ENCODE results near the gene LBHD2.

LBHD2 gene

GRCh38 chr14:103121846-103122584 lies 38.0 kb downstream of the LBHD2 start:
- Histone ChIP-seq H3K27me3 (no peaks in the 10 kb centered on the region), H3K4me2 (peak overlapping the region; percentile 89 to 100 (median 98)), H3K9me3 (replicated peaks in 1 of 11) (no peaks in the 10 kb centered on the region), H4K20me1 (peaks cover 14 to 33% (median 31%) of the 10 kb centered on the region in 11 experiments; a peak in 21 of 22 replicates), H3K4me1 (peaks cover 82 to 91% (median 85%) of the 10 kb centered on the region in 10 experiments), H3K4me3 (peak overlapping the region; percentile 71 to 89 (median 79); a peak in 19 of 20 replicates), H3K36me3 (peaks cover 9 to 25% (median 17%) of the 10 kb centered on the region in 11 experiments; a peak in 20 of 22 replicates), H3K27ac (peak overlapping the region; percentile 82 to 98 (median 95); a peak in 21 of 22 replicates), H3K9ac (peak overlapping the region; percentile 92 to 96 (median 95); a peak in 21 of 22 replicates)
- peak in 4 of 11 experiments; percentile 21 to 55 (median 34); a peak in 3 of 22 replicates for TF ChIP-seq Cebpa-rat (IDR thresholded peaks at IDR 0.05)

GRCh38 chr14:103122585-103122946 lies 38.6 kb downstream of the LBHD2 start:
- peaks cover 77 to 89% (median 83%) of the 10 kb centered on the region in 10 experiments for H3K4me1 ChIP-seq
- TF ChIP-seq Cebpa-rat (IDR thresholded peaks at IDR 0.05), result no peak
- H3K9ac ChIP-seq, result peak overlapping the region; percentile 92 to 96 (median 95)
- peak overlapping the region; percentile 71 to 89 (median 79) for H3K4me3 ChIP-seq
- H3K9me3 ChIP-seq (replicated peaks in 1 of 11), result no peaks in the 10 kb centered on the region
- no peaks in the 10 kb centered on the region for H3K27me3 ChIP-seq
- peak overlapping the region; percentile 89 to 100 (median 98) for H3K4me2 ChIP-seq
- peaks cover 9 to 29% (median 20%) of the 10 kb centered on the region in 11 experiments; a peak in 21 of 22 replicates for H3K36me3 ChIP-seq
- H3K27ac ChIP-seq, result peak overlapping the region; percentile 82 to 98 (median 95)
- H4K20me1 ChIP-seq, result peaks cover 14 to 39% (median 36%) of the 10 kb centered on the region in 11 experiments; a peak in 21 of 22 replicates

- Histone ChIP-seq H3K27me3 (no peaks in the 10 kb centered on the region), H3K27ac (peak within 1 kb of the TSS; percentile 88 to 98 (median 95)), H3K9ac (peak within 1 kb of the TSS; percentile 92 to 96 (median 95)), H3K4me2 (peak within 1 kb of the TSS; percentile 89 to 100 (median 98)), H3K4me1 (peaks cover 73 to 90% (median 84%) of the 10 kb centered on the region in 10 experiments), H4K20me1 (peaks cover 19 to 44% (median 41%) of the 10 kb centered on the region in 11 experiments), H3K9me3 (replicated peaks in 1 of 11) (no peaks in the 10 kb centered on the region), H3K4me3 (peak within 1 kb of the TSS; percentile 71 to 89 (median 79)), H3K36me3 (peaks cover 9 to 34% (median 26%) of the 10 kb centered on the region in 11 experiments; a peak in 21 of 22 replicates)
- TF ChIP-seq Cebpa-rat (IDR thresholded peaks at IDR 0.05), result no peak
Observed at GRCh38 chr14:103122947-103123633, 39.1 kb downstream of the LBHD2 start, which contains the start of gene TNFAIP2. Gene TNFAIP2 (plus strand): TSS chr14:103123461. CDS start chr14:103126458, 2,997 bp downstream.

GRCh38 chr14:103123634-103124500 lies 39.9 kb downstream of the LBHD2 start:
- no peaks in the 10 kb centered on the region for H3K27me3 ChIP-seq
- peak overlapping the region; percentile 89 to 100 (median 98) for H3K4me2 ChIP-seq
- no peaks in the 10 kb centered on the region for H3K9me3 ChIP-seq (replicated peaks in 1 of 11)
- peak overlapping the region; percentile 88 to 98 (median 95) for H3K27ac ChIP-seq
- peak overlapping the region; percentile 92 to 96 (median 95) for H3K9ac ChIP-seq
- TF ChIP-seq Cebpa-rat (IDR thresholded peaks at IDR 0.05), result no peak
- H3K36me3 ChIP-seq, result peaks cover 14 to 42% (median 33%) of the 10 kb centered on the region in 11 experiments; a peak in 21 of 22 replicates
- H4K20me1 ChIP-seq, result peaks cover 27 to 52% (median 49%) of the 10 kb centered on the region in 11 experiments
- peak overlapping the region; percentile 71 to 89 (median 79) for H3K4me3 ChIP-seq
- H3K4me1 ChIP-seq, result peaks cover 65 to 90% (median 84%) of the 10 kb centered on the region in 10 experiments

GRCh38 chr14:103124501-103125001 lies 40.5 kb downstream of the LBHD2 start:
- Histone ChIP-seq H3K4me2 (peak overlapping the region; percentile 89 to 100 (median 98)), H3K9me3 (replicated peaks in 1 of 11) (no peaks in the 10 kb centered on the region), H3K9ac (peak overlapping the region; percentile 92 to 96 (median 95)), H3K4me1 (peaks cover 58 to 87% (median 79%) of the 10 kb centered on the region in 10 experiments), H3K27me3 (no peaks in the 10 kb centered on the region), H4K20me1 (peaks cover 34 to 59% (median 55%) of the 10 kb centered on the region in 11 experiments), H3K4me3 (peak overlapping the region; percentile 71 to 89 (median 79)), H3K36me3 (peaks cover 15 to 49% (median 40%) of the 10 kb centered on the region in 11 experiments; a peak in 21 of 22 replicates), H3K27ac (peak overlapping the region; percentile 88 to 98 (median 95); a peak in 21 of 22 replicates)
- TF ChIP-seq Cebpa-rat (IDR thresholded peaks at IDR 0.05), result no peak

GRCh38 chr14:103125098-103126070 lies 41.4 kb downstream of the LBHD2 start:
- H3K9ac ChIP-seq, result peak overlapping the region; percentile 92 to 96 (median 95); a peak in 21 of 22 replicates
- H3K4me2 ChIP-seq, result peak overlapping the region; percentile 89 to 100 (median 98)
- H3K4me3 ChIP-seq, result peak overlapping the region in 9 of 10 experiments; percentile 71 to 89 (median 81); a peak in 19 of 20 replicates

More at GRCh38 chr14:103125098-103126070, 41.4 kb downstream of the LBHD2 start:
- peaks cover 50 to 78% (median 71%) of the 10 kb centered on the region in 10 experiments for H3K4me1 ChIP-seq
- H4K20me1 ChIP-seq, result peaks cover 40 to 67% (median 64%) of the 10 kb centered on the region in 11 experiments
- no peaks in the 10 kb centered on the region for H3K27me3 ChIP-seq
- H3K36me3 ChIP-seq, result peaks cover 23 to 57% (median 48%) of the 10 kb centered on the region in 11 experiments
- H3K27ac ChIP-seq, result peak overlapping the region in 9 of 11 experiments; percentile 1 to 98 (median 95); a peak in 13 of 22 replicates
- H3K9me3 ChIP-seq (replicated peaks in 1 of 11), result no peaks in the 10 kb centered on the region
- TF ChIP-seq Cebpa-rat (IDR thresholded peaks at IDR 0.05), result no peak

Measured in BLaER1 treated with 17β-estradiol and CSF1 and Interleukin-3, amounts not matched to agents 10 nM and 100 nM (cell line).